K562 (cell line): Measurements from ENCODE around the gene SLC38A10. TPM values are rescaled to one million over a fixed set of nuclear protein-coding genes. Genes with fewer than 3 reads are reported as not detected.
A peak's percentile ranks its signal among the peaks of the same experiment; 100 is the strongest.

Experiments
- HNRNPUL1 ChIP-seq: fragments of 200-400 bp; formaldehyde crosslinking; IDR thresholded peaks from 2 replicates; pipeline ENCODE4 v1.6.1; 2017; ENCODE audit warnings: low read length
- LEF1 ChIP-seq: fragments of 450-650 bp; IDR thresholded peaks from 2 replicates; pipeline ENCODE4 v1.6.1; 2016; ENCODE audit warnings: mild to moderate bottlenecking
- MYC ChIP-seq, 2 experiments: fragments of 250-450 bp in 1 of 2; sonication (Bioruptor Pico) in 1 of 2; IDR thresholded peaks; 2 replicates each; pipeline versions ENCODE4 v1.5.1 to v1.6.1; 2012 to 2021; ENCODE audit warnings: low read depth in 2 of 2, borderline replicate concordance in 1 of 2, improper control_type of control experiment in 1 of 2, low read length in 1 of 2, mild to moderate bottlenecking in 1 of 2, moderate library complexity in 1 of 2
- NFATC3 ChIP-seq: fragments of 450-650 bp; IDR thresholded peaks from 2 replicates; pipeline ENCODE4 v1.6.1; 2017; ENCODE audit warnings: mild to moderate bottlenecking
- NR1H2 ChIP-seq: sonication (generic); formaldehyde crosslinking; IDR thresholded peaks from 2 replicates; pipeline ENCODE4 v1.4.0; 2020; ENCODE audit warnings: mild to moderate bottlenecking, missing genetic modification reagents
- PHTF2 ChIP-seq: fragments of 250-450 bp; sonication (Bioruptor Pico); IDR thresholded peaks from 2 replicates; pipeline ENCODE4 v1.5.0; 2021; ENCODE audit warnings: mild to moderate bottlenecking
- RBM25 ChIP-seq: fragments of 200-400 bp; formaldehyde crosslinking; IDR thresholded peaks from 2 replicates; pipeline ENCODE4 v1.6.1; 2018; ENCODE audit warnings: low read length, low read depth, moderate library complexity; ENCODE audit not compliant: severe bottlenecking
- SOX6 ChIP-seq: fragments of 450-650 bp; IDR thresholded peaks from 2 replicates; pipeline ENCODE4 v1.6.1; 2014; ENCODE audit warnings: mild to moderate bottlenecking
- XRCC5 ChIP-seq: fragments of 200-400 bp; formaldehyde crosslinking; IDR thresholded peaks from 2 replicates; pipeline ENCODE4 v1.6.1; 2017; ENCODE audit warnings: low read depth, mild to moderate bottlenecking, low read length
- ZBTB7A ChIP-seq: IDR thresholded peaks from 2 replicates; pipeline ENCODE4 v1.6.1; 2011; ENCODE audit warnings: low read depth, mild to moderate bottlenecking, low read length, moderate library complexity, borderline replicate concordance; ENCODE audit not compliant: control insufficient read depth
- ZKSCAN3 ChIP-seq: fragments of 250-450 bp; sonication (Bioruptor Pico); IDR thresholded peaks from 2 replicates; pipeline ENCODE4 v1.4.0; 2020
- ZNF589 ChIP-seq: fragments of 200-800 bp; sonication (Bioruptor generic); IDR thresholded peaks from 2 replicates; pipeline ENCODE4 v1.6.1; 2016; ENCODE audit warnings: low read depth, missing genetic modification characterization, missing compliant biosample characterization
- ZNF668 ChIP-seq: fragments of 250-450 bp; sonication (Bioruptor Pico); IDR thresholded peaks from 2 replicates; pipeline ENCODE4 v1.8.0; 2022; ENCODE audit warnings: mild to moderate bottlenecking, inconsistent platforms
- polyA plus RNA-seq, 8 experiments: library from polyadenylated mRNA; depleted of rRNA in 4 of 8; stranded (reverse) in 5 of 8; unstranded in 3 of 8; fragments of >200 nt; fragmentation: Nextera tagmentation in 2 of 8; fragmentation: Illumina TruSeq in 1 of 8; extraction: Ambion mirVana in 2 of 8; extraction: Trizol in 1 of 8; gene quantifications; 2 replicates each; pipeline versions ENCODE4 v1.2.1 to v1.2.3, GENCODE V29; 2011 to 2014; ENCODE audit warnings: inconsistent platforms in 1 of 8, missing spikeins in 1 of 8
- total RNA-seq, 7 experiments: library from RNA; depleted of rRNA in 6 of 7; stranded (reverse); fragments of >200 nt in 6 of 7; fragmentation: Illumina TruSeq in 2 of 7; extraction: Trizol in 2 of 7; gene quantifications; 2 replicates each; pipeline versions ENCODE4 v1.2.1 to v1.2.3, GENCODE V29; 2011 to 2021; ENCODE audit warnings: low replicate concordance in 1 of 7
- TF ChIP-seq, protein P1 (sequence below): fragments of 200-600 bp; sonication (generic); IDR thresholded peaks from one replicate; pipeline ENCODE4 v1.6.1; 2012; ENCODE audit warnings: mild to moderate bottlenecking, low read depth, low read length, inconsistent platforms
- TF ChIP-seq, protein P2 (sequence below): fragments of 150-350 bp; conservative IDR thresholded peaks from 2 replicates; pipeline ENCODE4 v1.6.1; 2014; ENCODE audit warnings: low read length

Gene SLC38A10
- total and polyA plus RNA-seq, 9 of the 15 experiments (the other 6 are each of a cell fraction or from before 2014, with no cell fraction given) = 0.45 to 54.2 (median 13.8) TPM

DNA sequence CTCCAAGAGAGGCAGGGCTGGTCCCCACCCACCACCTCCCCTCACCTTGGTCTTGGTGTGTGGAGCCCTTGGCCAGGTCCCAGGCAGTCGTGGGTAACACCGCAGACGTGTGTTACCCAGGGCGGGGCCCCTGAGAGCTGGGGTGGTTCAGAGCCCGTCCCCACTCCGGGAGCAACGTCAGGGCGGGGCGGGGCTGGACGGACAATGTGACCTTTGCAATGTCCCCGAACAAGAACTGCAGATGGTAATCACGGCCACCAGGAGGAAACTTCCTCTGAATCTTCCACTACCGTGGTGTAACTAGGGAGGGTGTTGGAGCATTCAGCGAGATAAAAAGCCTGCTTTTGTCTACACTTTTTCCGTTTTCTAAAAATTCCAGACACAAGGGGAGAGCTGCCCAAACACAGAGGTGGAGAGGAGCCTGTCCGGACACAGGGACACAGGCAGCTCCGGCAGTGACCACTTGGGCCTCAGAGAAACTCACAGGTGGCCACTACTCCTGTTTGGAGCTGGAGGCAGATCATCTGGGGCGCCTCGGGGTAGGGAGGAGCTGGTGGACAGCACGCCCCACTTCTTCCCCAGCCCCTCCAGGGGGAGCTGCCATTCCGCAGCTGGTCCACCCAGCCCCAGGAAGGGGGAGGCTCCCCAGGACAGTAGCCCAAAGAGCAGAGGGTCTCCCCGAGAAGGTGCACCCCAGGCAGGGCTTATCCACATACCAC is 14.2 kb upstream of the SLC38A10 start (continued):
- TF ChIP-seq HNRNPUL1 = no peak
- TF ChIP-seq ZKSCAN3 (CRISPR knock-in tag) = no peak
- TF ChIP-seq NR1H2 = no peak
- TF ChIP-seq XRCC5 = peak; percentile 68; the same call in 1 of the 2 replicates
- TF ChIP-seq NFATC3 = no peak
- TF ChIP-seq, protein P1, sequence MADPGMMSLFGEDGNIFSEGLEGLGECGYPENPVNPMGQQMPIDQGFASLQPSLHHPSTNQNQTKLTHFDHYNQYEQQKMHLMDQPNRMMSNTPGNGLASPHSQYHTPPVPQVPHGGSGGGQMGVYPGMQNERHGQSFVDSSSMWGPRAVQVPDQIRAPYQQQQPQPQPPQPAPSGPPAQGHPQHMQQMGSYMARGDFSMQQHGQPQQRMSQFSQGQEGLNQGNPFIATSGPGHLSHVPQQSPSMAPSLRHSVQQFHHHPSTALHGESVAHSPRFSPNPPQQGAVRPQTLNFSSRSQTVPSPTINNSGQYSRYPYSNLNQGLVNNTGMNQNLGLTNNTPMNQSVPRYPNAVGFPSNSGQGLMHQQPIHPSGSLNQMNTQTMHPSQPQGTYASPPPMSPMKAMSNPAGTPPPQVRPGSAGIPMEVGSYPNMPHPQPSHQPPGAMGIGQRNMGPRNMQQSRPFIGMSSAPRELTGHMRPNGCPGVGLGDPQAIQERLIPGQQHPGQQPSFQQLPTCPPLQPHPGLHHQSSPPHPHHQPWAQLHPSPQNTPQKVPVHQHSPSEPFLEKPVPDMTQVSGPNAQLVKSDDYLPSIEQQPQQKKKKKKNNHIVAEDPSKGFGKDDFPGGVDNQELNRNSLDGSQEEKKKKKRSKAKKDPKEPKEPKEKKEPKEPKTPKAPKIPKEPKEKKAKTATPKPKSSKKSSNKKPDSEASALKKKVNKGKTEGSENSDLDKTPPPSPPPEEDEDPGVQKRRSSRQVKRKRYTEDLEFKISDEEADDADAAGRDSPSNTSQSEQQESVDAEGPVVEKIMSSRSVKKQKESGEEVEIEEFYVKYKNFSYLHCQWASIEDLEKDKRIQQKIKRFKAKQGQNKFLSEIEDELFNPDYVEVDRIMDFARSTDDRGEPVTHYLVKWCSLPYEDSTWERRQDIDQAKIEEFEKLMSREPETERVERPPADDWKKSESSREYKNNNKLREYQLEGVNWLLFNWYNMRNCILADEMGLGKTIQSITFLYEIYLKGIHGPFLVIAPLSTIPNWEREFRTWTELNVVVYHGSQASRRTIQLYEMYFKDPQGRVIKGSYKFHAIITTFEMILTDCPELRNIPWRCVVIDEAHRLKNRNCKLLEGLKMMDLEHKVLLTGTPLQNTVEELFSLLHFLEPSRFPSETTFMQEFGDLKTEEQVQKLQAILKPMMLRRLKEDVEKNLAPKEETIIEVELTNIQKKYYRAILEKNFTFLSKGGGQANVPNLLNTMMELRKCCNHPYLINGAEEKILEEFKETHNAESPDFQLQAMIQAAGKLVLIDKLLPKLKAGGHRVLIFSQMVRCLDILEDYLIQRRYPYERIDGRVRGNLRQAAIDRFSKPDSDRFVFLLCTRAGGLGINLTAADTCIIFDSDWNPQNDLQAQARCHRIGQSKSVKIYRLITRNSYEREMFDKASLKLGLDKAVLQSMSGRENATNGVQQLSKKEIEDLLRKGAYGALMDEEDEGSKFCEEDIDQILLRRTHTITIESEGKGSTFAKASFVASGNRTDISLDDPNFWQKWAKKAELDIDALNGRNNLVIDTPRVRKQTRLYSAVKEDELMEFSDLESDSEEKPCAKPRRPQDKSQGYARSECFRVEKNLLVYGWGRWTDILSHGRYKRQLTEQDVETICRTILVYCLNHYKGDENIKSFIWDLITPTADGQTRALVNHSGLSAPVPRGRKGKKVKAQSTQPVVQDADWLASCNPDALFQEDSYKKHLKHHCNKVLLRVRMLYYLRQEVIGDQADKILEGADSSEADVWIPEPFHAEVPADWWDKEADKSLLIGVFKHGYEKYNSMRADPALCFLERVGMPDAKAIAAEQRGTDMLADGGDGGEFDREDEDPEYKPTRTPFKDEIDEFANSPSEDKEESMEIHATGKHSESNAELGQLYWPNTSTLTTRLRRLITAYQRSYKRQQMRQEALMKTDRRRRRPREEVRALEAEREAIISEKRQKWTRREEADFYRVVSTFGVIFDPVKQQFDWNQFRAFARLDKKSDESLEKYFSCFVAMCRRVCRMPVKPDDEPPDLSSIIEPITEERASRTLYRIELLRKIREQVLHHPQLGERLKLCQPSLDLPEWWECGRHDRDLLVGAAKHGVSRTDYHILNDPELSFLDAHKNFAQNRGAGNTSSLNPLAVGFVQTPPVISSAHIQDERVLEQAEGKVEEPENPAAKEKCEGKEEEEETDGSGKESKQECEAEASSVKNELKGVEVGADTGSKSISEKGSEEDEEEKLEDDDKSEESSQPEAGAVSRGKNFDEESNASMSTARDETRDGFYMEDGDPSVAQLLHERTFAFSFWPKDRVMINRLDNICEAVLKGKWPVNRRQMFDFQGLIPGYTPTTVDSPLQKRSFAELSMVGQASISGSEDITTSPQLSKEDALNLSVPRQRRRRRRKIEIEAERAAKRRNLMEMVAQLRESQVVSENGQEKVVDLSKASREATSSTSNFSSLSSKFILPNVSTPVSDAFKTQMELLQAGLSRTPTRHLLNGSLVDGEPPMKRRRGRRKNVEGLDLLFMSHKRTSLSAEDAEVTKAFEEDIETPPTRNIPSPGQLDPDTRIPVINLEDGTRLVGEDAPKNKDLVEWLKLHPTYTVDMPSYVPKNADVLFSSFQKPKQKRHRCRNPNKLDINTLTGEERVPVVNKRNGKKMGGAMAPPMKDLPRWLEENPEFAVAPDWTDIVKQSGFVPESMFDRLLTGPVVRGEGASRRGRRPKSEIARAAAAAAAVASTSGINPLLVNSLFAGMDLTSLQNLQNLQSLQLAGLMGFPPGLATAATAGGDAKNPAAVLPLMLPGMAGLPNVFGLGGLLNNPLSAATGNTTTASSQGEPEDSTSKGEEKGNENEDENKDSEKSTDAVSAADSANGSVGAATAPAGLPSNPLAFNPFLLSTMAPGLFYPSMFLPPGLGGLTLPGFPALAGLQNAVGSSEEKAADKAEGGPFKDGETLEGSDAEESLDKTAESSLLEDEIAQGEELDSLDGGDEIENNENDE = no peak
- TF ChIP-seq ZNF668 (CRISPR knock-in tag) = no peak
- TF ChIP-seq ZNF589 (CRISPR knock-in tag) = no peak
- TF ChIP-seq, protein P2, sequence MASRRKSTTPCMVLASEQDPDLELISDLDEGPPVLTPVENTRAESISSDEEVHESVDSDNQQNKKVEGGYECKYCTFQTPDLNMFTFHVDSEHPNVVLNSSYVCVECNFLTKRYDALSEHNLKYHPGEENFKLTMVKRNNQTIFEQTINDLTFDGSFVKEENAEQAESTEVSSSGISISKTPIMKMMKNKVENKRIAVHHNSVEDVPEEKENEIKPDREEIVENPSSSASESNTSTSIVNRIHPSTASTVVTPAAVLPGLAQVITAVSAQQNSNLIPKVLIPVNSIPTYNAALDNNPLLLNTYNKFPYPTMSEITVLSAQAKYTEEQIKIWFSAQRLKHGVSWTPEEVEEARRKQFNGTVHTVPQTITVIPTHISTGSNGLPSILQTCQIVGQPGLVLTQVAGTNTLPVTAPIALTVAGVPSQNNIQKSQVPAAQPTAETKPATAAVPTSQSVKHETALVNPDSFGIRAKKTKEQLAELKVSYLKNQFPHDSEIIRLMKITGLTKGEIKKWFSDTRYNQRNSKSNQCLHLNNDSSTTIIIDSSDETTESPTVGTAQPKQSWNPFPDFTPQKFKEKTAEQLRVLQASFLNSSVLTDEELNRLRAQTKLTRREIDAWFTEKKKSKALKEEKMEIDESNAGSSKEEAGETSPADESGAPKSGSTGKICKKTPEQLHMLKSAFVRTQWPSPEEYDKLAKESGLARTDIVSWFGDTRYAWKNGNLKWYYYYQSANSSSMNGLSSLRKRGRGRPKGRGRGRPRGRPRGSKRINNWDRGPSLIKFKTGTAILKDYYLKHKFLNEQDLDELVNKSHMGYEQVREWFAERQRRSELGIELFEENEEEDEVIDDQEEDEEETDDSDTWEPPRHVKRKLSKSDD = no peak
- TF ChIP-seq LEF1 = peak; percentile 74
- peak; percentile 79 for TF ChIP-seq MYC (IDR thresholded peaks at IDR 0.05; ENCODE audit: low read depth, low read length)
- no peak for TF ChIP-seq MYC (CRISPR knock-in tag; IDR thresholded peaks at IDR 0.05; ENCODE audit: borderline replicate concordance, low read depth)
- TF ChIP-seq RBM25 = no peak
- peak; percentile 85 for TF ChIP-seq ZBTB7A
- TF ChIP-seq SOX6 = peak; percentile 70
- TF ChIP-seq PHTF2 (CRISPR knock-in tag) = no peak
